MCF 10A (cell line): ENCODE results near the gene HACD3. TPM values are rescaled to one million over a fixed set of nuclear protein-coding genes. Genes with fewer than 3 reads are reported as not detected.

Experiments used
- BruUV-seq: library from RNA; stranded (reverse); fragments of 400-500 nt; replicated peaks from 2 replicates; lab custom pipeline; 2021; lab: Mats Ljungman, UMichigan
- CTCF ChIA-PET: fragments of 300-600 bp; sonication (Branson Sonifier 250); formaldehyde crosslinking; extraction: SDS; loops from one replicate; lab custom pipeline; 2021; ENCODE audit warnings: antibody characterized with exemption, inconsistent platforms; lab: Yijun Ruan, JAX
- POLR2A ChIA-PET: fragments of 300-600, 350-650 bp; sonication (Branson Sonifier 250); formaldehyde crosslinking; extraction: SDS; loops from one replicate; lab custom pipeline; 2020; ENCODE audit warnings: antibody characterized with exemption, inconsistent platforms; lab: Yijun Ruan, JAX
- DNase-seq: peaks from one replicate; pipeline ENCODE4 v3.0.0-alpha.2; 2018; ENCODE audit not compliant: unreplicated experiment
- H3K27ac Mint-ChIP-seq: one replicate; pipeline ENCODE4 v1.8.0; 2022; ENCODE audit warnings: mild to moderate bottlenecking, low read depth, mixed read lengths; ENCODE audit not compliant: unreplicated experiment
- H3K27me3 Mint-ChIP-seq: one replicate; pipeline ENCODE4 v1.8.0; 2022; ENCODE audit warnings: mixed read lengths; ENCODE audit not compliant: insufficient read depth, unreplicated experiment
- H3K36me3 Mint-ChIP-seq: one replicate; pipeline ENCODE4 v1.8.0; 2022; ENCODE audit warnings: mild to moderate bottlenecking, moderate library complexity, mixed read lengths; ENCODE audit not compliant: insufficient read depth, unreplicated experiment
- H3K4me1 Mint-ChIP-seq: one replicate; pipeline ENCODE4 v1.8.0; 2022; ENCODE audit warnings: mixed read lengths; ENCODE audit not compliant: insufficient read depth, unreplicated experiment
- H3K4me3 Mint-ChIP-seq: one replicate; pipeline ENCODE4 v1.8.0; 2022; ENCODE audit warnings: mild to moderate bottlenecking, moderate library complexity, mixed read lengths; ENCODE audit not compliant: unreplicated experiment
- H3K9me3 Mint-ChIP-seq: one replicate; pipeline ENCODE4 v1.8.0; 2022; ENCODE audit warnings: mixed read lengths; ENCODE audit not compliant: unreplicated experiment
- intact Hi-C: fragments of 100-400 bp; cut with micrococcal nuclease; formaldehyde crosslinking; loops from 2 replicates; pipeline ENCODE4 v1.14.1; 2022
- total RNA-seq: library from RNA; stranded (reverse); gene quantifications from 2 replicates; pipeline ENCODE4 v1.2.3, GENCODE V29; 2022
- TF ChIP-seq, protein P1 (sequence below): fragments of 200-600 bp; IDR thresholded peaks from one replicate; pipeline ENCODE4 v1.8.0; 2022; ENCODE audit warnings: antibody characterized with exemption, mild to moderate bottlenecking; ENCODE audit not compliant: unreplicated experiment

Gene HACD3
- total RNA-seq, 1 experiment from 2014 or later: 31.4 TPM

GRCh38 chr15:65595960-65596359, 65.7 kb downstream of the HACD3 start:
- Mint-ChIP-seq H3K27ac (no peak overlapping the region), H3K27me3 (no peaks in the 10 kb centered on the region), H3K9me3 (no peaks in the 10 kb centered on the region), H3K36me3 (peaks cover 88% of the 10 kb centered on the region), H3K4me3 (no peak overlapping the region), H3K4me1 (no peaks in the 10 kb centered on the region)
- no TSS peak for BruUV-seq
- ChIA-PET POLR2A (interaction anchor here (0.7 to 3.8 kb wide), 2 partner anchors 15 to 961 kb away, joined by 4 to 20 read pairs; partner anchors contain the start of gene INTS14), CTCF (interaction anchor here (1.2 to 1.8 kb wide), 3 partner anchors 11 to 692 kb away, joined by 3 to 6 read pairs (median 4); partner anchors contain the start of gene RAB11A)
- intact Hi-C loops: no loop called here
- no peak for DNase-seq
- TF ChIP-seq, protein P1, sequence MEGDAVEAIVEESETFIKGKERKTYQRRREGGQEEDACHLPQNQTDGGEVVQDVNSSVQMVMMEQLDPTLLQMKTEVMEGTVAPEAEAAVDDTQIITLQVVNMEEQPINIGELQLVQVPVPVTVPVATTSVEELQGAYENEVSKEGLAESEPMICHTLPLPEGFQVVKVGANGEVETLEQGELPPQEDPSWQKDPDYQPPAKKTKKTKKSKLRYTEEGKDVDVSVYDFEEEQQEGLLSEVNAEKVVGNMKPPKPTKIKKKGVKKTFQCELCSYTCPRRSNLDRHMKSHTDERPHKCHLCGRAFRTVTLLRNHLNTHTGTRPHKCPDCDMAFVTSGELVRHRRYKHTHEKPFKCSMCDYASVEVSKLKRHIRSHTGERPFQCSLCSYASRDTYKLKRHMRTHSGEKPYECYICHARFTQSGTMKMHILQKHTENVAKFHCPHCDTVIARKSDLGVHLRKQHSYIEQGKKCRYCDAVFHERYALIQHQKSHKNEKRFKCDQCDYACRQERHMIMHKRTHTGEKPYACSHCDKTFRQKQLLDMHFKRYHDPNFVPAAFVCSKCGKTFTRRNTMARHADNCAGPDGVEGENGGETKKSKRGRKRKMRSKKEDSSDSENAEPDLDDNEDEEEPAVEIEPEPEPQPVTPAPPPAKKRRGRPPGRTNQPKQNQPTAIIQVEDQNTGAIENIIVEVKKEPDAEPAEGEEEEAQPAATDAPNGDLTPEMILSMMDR: no peak

- H3K27me3 Mint-ChIP-seq: no peaks in the 10 kb centered on the region
- ChIA-PET CTCF (interaction anchor here (0.5 kb wide), 1 partner anchor 12 kb away, joined by 3 read pairs; no protein-coding TSS in a partner anchor), POLR2A (interaction anchor here (0.6 to 3.8 kb wide), 3 partner anchors 12 to 752 kb away, joined by 3 to 20 read pairs (median 5); partner anchors contain the start of gene INTS14)
- intact Hi-C loops: no loop called here
- no peaks in the 10 kb centered on the region for H3K9me3 Mint-ChIP-seq
- DNase-seq: no peak
- H3K36me3 Mint-ChIP-seq: peaks cover 80% of the 10 kb centered on the region
- peak overlapping the region; percentile 16 for H3K27ac Mint-ChIP-seq
- TF ChIP-seq, protein P1: no peak
- BruUV-seq: no TSS peak
- no peak overlapping the region for H3K4me3 Mint-ChIP-seq
- H3K4me1 Mint-ChIP-seq: no peaks in the 10 kb centered on the region
Observed at GRCh38 chr15:65598468-65598867, 68.2 kb downstream of the HACD3 start.

DNA sequence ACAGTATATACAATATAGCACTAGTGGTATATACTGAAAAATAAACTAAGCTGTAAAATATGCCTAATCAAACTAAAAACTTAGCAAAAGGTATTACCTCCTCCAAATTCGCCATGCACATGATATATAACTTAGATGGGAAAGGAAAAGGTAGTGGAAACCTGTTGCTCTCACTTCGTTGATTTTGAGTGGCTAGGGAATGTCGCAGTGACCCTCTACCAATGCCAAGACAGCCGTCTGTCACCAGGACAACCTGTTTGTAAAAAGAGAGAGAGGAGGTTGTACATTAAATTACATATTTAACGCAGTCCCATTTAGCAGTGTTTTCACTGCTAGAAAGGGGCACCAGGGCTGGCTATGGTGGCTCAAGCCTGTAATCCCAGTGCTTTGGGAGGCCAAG, 69.4 kb downstream of the HACD3 start:
- DNase-seq: no peak
- peaks cover 74% of the 10 kb centered on the region for H3K36me3 Mint-ChIP-seq
- H3K27ac Mint-ChIP-seq: no peak overlapping the region
- no peaks in the 10 kb centered on the region for H3K4me1 Mint-ChIP-seq
- POLR2A ChIA-PET: interaction anchor here (1.7 kb wide), 1 partner anchor 11 kb away, joined by 5 read pairs; the partner anchor contains the start of gene INTS14
- CTCF ChIA-PET: no interaction called here
- no peak overlapping the region for H3K4me3 Mint-ChIP-seq
- H3K9me3 Mint-ChIP-seq: no peaks in the 10 kb centered on the region
- BruUV-seq: no TSS peak
- TF ChIP-seq, protein P1: no peak
- intact Hi-C loops: no loop called here
- no peaks in the 10 kb centered on the region for H3K27me3 Mint-ChIP-seq

- intact Hi-C loops: no loop called here
- POLR2A ChIA-PET: interaction anchor here (0.7 to 2.0 kb wide), 5 partner anchors 8 to 901 kb away, joined by 3 to 22 read pairs (median 3); partner anchors contain the start of gene INTS14
- TF ChIP-seq, protein P1: no peak
- peak overlapping the region; percentile 67 for H3K27ac Mint-ChIP-seq
- no TSS peak for BruUV-seq
- no peak overlapping the region for H3K4me3 Mint-ChIP-seq
- no peak for DNase-seq
- no peaks in the 10 kb centered on the region for H3K4me1 Mint-ChIP-seq
- H3K9me3 Mint-ChIP-seq: no peaks in the 10 kb centered on the region
- CTCF ChIA-PET: interaction anchor here (0.5 kb wide), 1 partner anchor 253 kb away, joined by 3 read pairs; no protein-coding TSS in a partner anchor
- peaks cover 55% of the 10 kb centered on the region for H3K36me3 Mint-ChIP-seq
- H3K27me3 Mint-ChIP-seq: no peaks in the 10 kb centered on the region
Observed at GRCh38 chr15:65603134-65603533, 72.9 kb downstream of the HACD3 start.
